SK-N-MC (cell line): ENCODE results near the gene MMP27.

ENCODE experiments used
- EZH2 ChIP-seq: fragments of 200-600 bp; sonication (generic); IDR thresholded peaks from one replicate; pipeline ENCODE4 v1.6.1; 2017; ENCODE audit warnings: antibody characterized with exemption
- FOXP2 ChIP-seq: optimal IDR thresholded peaks from 2 replicates; pipeline ENCODE3; 2011; ENCODE audit warnings: mild to moderate bottlenecking, moderate library complexity; ENCODE audit not compliant: insufficient read depth; ENCODE audit errors: extremely low read length, control extremely low read depth
- POLR2AphosphoS5 ChIP-seq: IDR thresholded peaks from 2 replicates; pipeline ENCODE4 v1.6.1; 2012; ENCODE audit warnings: mild to moderate bottlenecking, low read depth, low read length, borderline replicate concordance

DNA sequence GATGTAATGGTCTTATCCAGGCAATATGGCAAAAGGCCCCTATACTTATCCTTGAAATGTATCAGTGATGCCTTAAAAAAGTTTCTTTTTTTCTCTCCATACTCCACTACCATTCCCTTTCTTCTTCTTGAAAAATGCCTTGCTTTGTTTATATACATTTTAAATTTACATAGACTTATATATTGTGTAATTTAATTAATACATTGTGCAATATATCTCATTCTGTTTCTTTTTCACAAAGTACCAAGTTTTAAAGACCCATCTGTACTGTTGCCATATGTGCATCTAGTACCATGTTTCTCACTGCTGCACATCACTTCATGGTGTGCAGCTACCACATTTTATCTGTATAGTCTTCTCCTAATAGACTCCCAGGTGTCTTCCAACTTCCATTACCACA is 11.7 kb upstream of the MMP27 start:
- no peak for TF ChIP-seq EZH2
- TF ChIP-seq POLR2AphosphoS5 = no peak
- no peak for TF ChIP-seq FOXP2
